Measurements from ENCODE around the gene IGLL5.

IGLL5 gene

DNA sequence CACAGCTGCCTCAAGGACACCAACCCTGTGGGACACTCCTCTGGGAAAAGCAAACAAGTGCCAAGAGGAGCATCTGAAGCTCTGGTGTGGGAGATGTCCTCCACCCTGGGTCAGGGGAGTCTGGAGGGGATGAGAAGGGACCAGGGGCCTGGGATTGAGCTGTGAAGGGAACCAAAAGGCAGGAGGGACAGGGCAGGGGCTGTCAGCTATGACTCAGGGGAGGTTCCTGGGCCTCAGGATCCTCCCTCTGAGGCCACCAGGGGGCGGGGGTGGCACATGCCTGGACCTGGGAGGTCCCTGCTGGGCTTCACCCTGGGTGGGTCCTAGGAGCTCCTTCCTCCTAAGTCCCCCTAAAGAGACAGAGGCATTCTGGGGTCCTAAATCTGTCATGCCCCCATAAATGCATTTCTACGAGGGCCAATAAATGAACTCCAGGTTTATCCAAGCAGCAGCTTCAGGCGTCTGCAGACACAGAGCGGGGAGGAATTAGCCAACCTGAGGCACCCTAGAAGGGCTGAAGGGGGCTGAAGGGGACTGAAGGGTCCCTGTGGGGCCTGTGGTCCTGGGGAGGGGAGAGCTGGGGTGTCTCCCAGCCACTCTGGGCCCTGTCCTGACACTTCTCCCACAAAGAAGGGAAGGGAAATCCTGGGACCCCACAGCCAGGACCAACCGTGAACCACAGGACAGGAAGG, 31.9 kb upstream of the IGLL5 start:
- Mint-ChIP-seq H3K4me3 (no peak overlapping the region), H3K9me3 (ENCODE audit: low read depth) (no peaks in the 10 kb centered on the region), H3K27me3 (no peaks in the 10 kb centered on the region), H3K27ac (no peak overlapping the region), H3K36me3 (no peaks in the 10 kb centered on the region), H3K4me1 (ENCODE audit: low read depth) (no peaks in the 10 kb centered on the region)

- Mint-ChIP-seq H3K27me3 (no peaks in the 10 kb centered on the region), H3K27ac (no peak overlapping the region), H3K36me3 (no peaks in the 10 kb centered on the region), H3K4me3 (no peak overlapping the region), H3K9me3 (ENCODE audit: low read depth) (no peaks in the 10 kb centered on the region), H3K4me1 (ENCODE audit: low read depth) (no peaks in the 10 kb centered on the region)
These were observed 31.3 kb upstream of the IGLL5 start for GRCh38 chr22:22856364-22856763.

DNA sequence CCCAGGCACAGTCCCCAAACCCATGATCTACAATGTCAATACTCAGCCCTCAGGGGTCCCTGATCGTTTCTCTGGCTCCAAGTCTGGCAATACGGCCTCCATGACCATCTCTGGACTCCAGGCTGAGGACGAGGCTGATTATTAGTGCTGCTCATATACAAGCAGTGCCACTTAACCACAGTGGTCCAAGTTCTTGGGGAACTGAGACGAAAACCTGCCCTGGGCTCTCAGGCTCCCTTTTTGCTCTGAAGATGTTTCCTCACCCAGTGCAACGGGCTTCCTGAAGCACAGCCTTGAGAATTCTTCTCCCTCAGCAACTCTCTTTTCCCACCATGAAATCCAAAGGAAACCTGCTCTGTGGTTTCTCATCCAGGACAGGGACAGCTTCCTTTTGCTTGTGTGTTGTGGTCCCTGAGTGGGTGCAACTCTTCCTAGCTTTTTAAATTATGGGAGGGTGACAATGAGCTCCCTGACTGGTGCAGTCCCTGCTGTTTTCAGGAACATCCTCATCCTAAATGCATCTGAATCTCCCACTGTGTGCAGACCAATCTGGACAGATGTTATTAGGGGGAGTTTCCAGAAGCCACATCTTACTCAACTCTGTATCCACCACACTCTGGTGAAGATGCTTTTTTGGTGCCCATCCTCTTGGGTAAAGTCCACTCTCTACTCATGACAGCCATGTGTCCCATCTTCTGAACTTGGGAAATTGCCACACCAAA, 30.6 kb upstream of the IGLL5 start:
- Mint-ChIP-seq H3K36me3 (no peaks in the 10 kb centered on the region), H3K4me1 (ENCODE audit: low read depth) (no peaks in the 10 kb centered on the region), H3K27ac (no peak overlapping the region), H3K9me3 (ENCODE audit: low read depth) (no peaks in the 10 kb centered on the region), H3K4me3 (no peak overlapping the region), H3K27me3 (no peaks in the 10 kb centered on the region)

DNA sequence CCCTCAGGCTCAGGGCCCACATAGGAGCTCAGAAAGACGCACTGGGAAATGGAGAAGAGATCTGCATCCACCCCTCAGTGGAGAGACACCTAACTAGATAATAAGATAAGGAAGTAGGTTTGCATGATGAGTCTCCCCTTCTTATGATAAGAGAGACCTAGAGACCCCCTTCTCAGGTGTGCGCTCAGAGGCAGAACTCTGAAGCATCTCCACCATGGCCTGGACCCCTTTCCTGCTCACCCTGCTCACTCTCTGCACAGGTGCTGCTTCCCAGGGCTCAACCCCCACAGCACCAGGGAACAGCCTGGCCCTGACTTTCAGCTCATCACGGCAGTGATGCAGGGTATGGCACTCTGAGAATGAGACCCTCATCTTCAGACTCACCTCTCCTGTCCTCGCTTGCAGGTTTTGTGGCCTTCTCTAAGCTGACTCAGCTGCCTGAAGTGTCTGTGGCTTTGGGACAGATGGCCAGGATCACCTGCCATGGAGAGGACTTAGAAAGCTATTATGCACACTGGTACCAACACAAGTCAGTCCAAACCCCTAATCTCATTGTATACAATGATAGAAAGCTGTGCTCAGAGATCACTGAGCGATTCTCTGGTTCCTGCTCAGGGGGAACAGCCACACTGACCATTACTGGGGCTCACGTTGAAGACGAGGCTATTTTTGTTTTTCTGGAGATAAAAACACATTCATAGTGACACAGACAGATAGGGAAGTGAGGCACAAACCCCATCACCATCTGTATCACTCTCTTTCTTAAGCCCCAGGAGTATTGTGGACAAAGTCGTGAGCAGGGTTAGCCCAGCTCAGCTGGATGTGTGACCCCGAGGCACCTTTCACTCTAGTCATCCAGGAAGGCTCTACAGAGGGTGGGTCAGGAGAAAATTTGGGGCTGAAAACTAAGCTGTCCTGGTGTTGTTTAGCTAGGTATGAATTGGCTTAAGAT, 29.7 kb upstream of the IGLL5 start:
- Mint-ChIP-seq H3K4me1 (ENCODE audit: low read depth) (no peaks in the 10 kb centered on the region), H3K27me3 (no peaks in the 10 kb centered on the region), H3K9me3 (ENCODE audit: low read depth) (no peaks in the 10 kb centered on the region), H3K4me3 (no peak overlapping the region), H3K36me3 (no peaks in the 10 kb centered on the region), H3K27ac (no peak overlapping the region)

GRCh38 chr22:22858559-22858937, 29.1 kb upstream of the IGLL5 start:
- H3K27ac Mint-ChIP-seq: no peak overlapping the region
- H3K4me3 Mint-ChIP-seq: no peak overlapping the region
- no peaks in the 10 kb centered on the region for H3K9me3 Mint-ChIP-seq (ENCODE audit: low read depth)
- H3K4me1 Mint-ChIP-seq (ENCODE audit: low read depth): peaks cover 3% of the 10 kb centered on the region
- H3K27me3 Mint-ChIP-seq: no peaks in the 10 kb centered on the region
- no peaks in the 10 kb centered on the region for H3K36me3 Mint-ChIP-seq

GRCh38 chr22:22863001-22863400, 24.6 kb upstream of the IGLL5 start:
- H3K4me3 Mint-ChIP-seq: no peak overlapping the region
- H3K4me1 Mint-ChIP-seq (ENCODE audit: low read depth): peaks cover 37% of the 10 kb centered on the region
- H3K9me3 Mint-ChIP-seq (ENCODE audit: low read depth): no peaks in the 10 kb centered on the region
- H3K27me3 Mint-ChIP-seq: no peaks in the 10 kb centered on the region
- H3K27ac Mint-ChIP-seq: no peak overlapping the region
- no peaks in the 10 kb centered on the region for H3K36me3 Mint-ChIP-seq

- Mint-ChIP-seq H3K9me3 (ENCODE audit: low read depth) (no peaks in the 10 kb centered on the region), H3K4me3 (no peak overlapping the region), H3K36me3 (no peaks in the 10 kb centered on the region), H3K27me3 (no peaks in the 10 kb centered on the region), H3K4me1 (ENCODE audit: low read depth) (peaks cover 38% of the 10 kb centered on the region), H3K27ac (peak overlapping the region; percentile 24)
These were observed 22.1 kb upstream of the IGLL5 start for GRCh38 chr22:22865311-22866072.

DNA sequence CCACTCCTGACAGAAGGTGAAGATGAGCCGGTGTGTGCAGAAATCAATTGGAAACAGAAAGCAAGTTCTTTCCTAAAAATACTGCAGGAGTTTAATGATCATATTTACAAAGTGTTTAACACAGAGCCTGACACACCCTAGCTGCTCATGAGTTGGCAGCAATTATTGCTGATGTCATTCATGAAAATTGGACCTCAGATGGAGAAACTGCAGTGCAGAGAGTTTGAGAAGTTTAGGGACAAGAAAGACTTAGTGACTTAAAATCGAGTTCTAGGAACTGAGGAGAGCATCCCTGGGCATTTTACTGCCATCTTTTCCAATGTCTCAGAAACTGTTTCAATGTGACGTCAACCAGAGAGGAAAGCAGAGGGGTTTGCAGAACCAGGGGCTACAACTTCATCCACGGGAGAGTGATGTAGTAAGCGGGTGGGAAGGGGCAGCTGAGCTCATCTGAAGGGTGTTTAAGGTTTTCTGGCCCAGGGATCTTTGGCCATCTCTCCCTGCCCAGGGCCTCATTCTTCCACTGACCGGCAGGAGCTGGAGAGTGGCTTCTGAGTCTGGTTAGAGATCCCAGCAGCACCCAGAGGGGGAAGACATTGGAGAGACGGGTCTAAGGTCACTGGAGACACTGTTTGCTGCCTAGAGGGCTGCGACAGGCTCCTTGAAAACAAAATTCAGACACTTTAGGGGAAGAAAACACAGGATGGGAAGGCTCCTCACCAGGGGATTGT, 21.1 kb upstream of the IGLL5 start:
- no peak overlapping the region for H3K4me3 Mint-ChIP-seq
- H3K4me1 Mint-ChIP-seq (ENCODE audit: low read depth): peaks cover 40% of the 10 kb centered on the region

GRCh38 chr22:22867996-22868715, 19.5 kb upstream of the IGLL5 start:
- no peaks in the 10 kb centered on the region for H3K27me3 Mint-ChIP-seq
- no peaks in the 10 kb centered on the region for H3K9me3 Mint-ChIP-seq (ENCODE audit: low read depth)
- H3K36me3 Mint-ChIP-seq: no peaks in the 10 kb centered on the region
- H3K4me1 Mint-ChIP-seq (ENCODE audit: low read depth): peaks cover 40% of the 10 kb centered on the region
- H3K27ac Mint-ChIP-seq: no peak overlapping the region
- H3K4me3 Mint-ChIP-seq: no peak overlapping the region

More for the DNA sequence above, 21.1 kb upstream of the IGLL5 start:
- no peaks in the 10 kb centered on the region for H3K36me3 Mint-ChIP-seq
- no peaks in the 10 kb centered on the region for H3K27me3 Mint-ChIP-seq
- H3K27ac Mint-ChIP-seq: peak overlapping the region; percentile 58
- H3K9me3 Mint-ChIP-seq (ENCODE audit: low read depth): no peaks in the 10 kb centered on the region

DNA sequence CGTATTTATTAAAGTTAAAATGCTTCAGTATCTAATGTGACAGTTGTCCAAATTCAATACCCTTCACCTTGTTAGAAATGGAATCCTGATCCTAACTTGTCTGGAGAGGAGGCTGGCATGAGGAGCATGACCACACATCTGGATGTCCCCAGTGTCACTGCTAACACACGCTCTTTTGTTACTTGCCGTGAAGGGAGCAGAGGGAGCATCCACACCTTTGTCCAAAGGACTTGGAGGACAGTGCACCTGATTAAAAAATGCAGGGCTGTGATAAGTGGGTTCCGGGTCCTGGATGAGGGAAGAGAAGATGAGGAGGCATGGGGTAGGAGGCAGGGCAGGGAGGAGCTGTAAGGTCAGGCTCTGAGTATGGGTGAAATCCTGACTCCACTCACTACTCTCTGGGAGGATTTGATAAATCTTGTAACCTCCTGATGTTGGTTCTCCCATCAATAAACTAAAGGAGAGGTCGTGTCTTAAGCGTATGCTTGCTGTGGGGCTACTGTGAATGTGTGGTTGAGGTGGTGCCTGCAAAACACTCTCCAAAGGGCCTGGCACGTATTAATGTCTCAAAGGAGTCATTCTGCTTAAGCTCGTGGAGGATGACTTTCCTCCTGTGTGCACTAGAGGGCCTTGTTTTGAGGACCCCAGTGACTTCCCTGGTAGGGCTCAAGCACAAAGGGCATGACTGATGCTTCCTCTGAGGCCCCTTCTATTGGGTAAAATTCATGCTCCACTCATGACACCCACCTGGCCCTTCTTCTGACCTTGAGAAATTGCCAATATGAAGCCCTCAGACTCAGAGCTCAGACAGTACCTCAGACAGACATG, 16.8 kb upstream of the IGLL5 start:
- no peaks in the 10 kb centered on the region for H3K27me3 Mint-ChIP-seq
- H3K36me3 Mint-ChIP-seq: peaks cover 6% of the 10 kb centered on the region
- H3K4me1 Mint-ChIP-seq (ENCODE audit: low read depth): peaks cover 16% of the 10 kb centered on the region
- peaks cover 8% of the 10 kb centered on the region for H3K9me3 Mint-ChIP-seq (ENCODE audit: low read depth)
- no peak overlapping the region for H3K27ac Mint-ChIP-seq
- H3K4me3 Mint-ChIP-seq: no peak overlapping the region

- Mint-ChIP-seq H3K27ac (no peak overlapping the region), H3K36me3 (peaks cover 6% of the 10 kb centered on the region), H3K4me3 (no peak overlapping the region), H3K9me3 (ENCODE audit: low read depth) (peaks cover 8% of the 10 kb centered on the region), H3K27me3 (no peaks in the 10 kb centered on the region), H3K4me1 (ENCODE audit: low read depth) (peaks cover 6% of the 10 kb centered on the region)
These were observed 15.9 kb upstream of the IGLL5 start for GRCh38 chr22:22871536-22872278.
